Endodermal cell (in vitro differentiated cells): ENCODE data around the gene LRTM1. TPM values are rescaled to one million over a fixed set of nuclear protein-coding genes. Genes with fewer than 3 reads are reported as not detected.

ENCODE experiments used
- DNase-seq: peaks from one replicate; pipeline ENCODE4 v3.0.0-alpha.2; 2017
- H3K27ac ChIP-seq: 2 replicates; pipeline ENCODE4 v1.5.1; 2013; ENCODE audit warnings: mild to moderate bottlenecking, low read depth, low read length, moderate library complexity
- H3K27me3 ChIP-seq: 2 replicates; pipeline ENCODE4 v1.6.1; 2013; ENCODE audit warnings: mild to moderate bottlenecking, low read length, moderate library complexity; ENCODE audit not compliant: insufficient read depth, control insufficient read depth, poor library complexity, severe bottlenecking
- H3K36me3 ChIP-seq: 2 replicates; pipeline ENCODE4 v1.7.0; 2013; ENCODE audit warnings: mild to moderate bottlenecking, low read length, moderate library complexity; ENCODE audit not compliant: control insufficient read depth, insufficient read depth
- H3K4me1 ChIP-seq: one replicate; pipeline ENCODE4 v1.7.0; 2013; ENCODE audit warnings: low read length; ENCODE audit not compliant: control insufficient read depth, insufficient read depth
- H3K4me3 ChIP-seq: 2 replicates; pipeline ENCODE4 v1.5.1; 2013; ENCODE audit warnings: mild to moderate bottlenecking, low read length, moderate library complexity
- H3K9ac ChIP-seq: 2 replicates; pipeline ENCODE4 v1.6.1; 2013; ENCODE audit warnings: mild to moderate bottlenecking, low read length, moderate library complexity; ENCODE audit not compliant: poor library complexity, severe bottlenecking; ENCODE audit errors: extremely low read depth
- H3K9me3 ChIP-seq: 2 replicates; pipeline ENCODE4 v1.6.1; 2013; ENCODE audit warnings: mild to moderate bottlenecking, low read length, moderate library complexity; ENCODE audit not compliant: control insufficient read depth
- H3K27ac Mint-ChIP-seq: 2 replicates; pipeline ENCODE4 v1.8.0; 2020; ENCODE audit warnings: mixed read lengths
- H3K27me3 Mint-ChIP-seq: 2 replicates; pipeline ENCODE4 v1.8.0; 2021; ENCODE audit warnings: mild to moderate bottlenecking, mixed read lengths; ENCODE audit not compliant: insufficient read depth
- H3K36me3 Mint-ChIP-seq: 2 replicates; pipeline ENCODE4 v1.8.0; 2020; ENCODE audit warnings: low read depth, mixed read lengths
- H3K4me1 Mint-ChIP-seq: 2 replicates; pipeline ENCODE4 v1.8.0; 2020; ENCODE audit warnings: mixed read lengths
- H3K4me3 Mint-ChIP-seq: 2 replicates; pipeline ENCODE4 v1.8.0; 2020; ENCODE audit warnings: mild to moderate bottlenecking, moderate library complexity, mixed read lengths
- H3K9me3 Mint-ChIP-seq: 2 replicates; pipeline ENCODE4 v1.8.0; 2020; ENCODE audit warnings: mild to moderate bottlenecking, mixed read lengths
- CTCF ChIP-seq: fragments of 200-600 bp; sonication (generic); conservative IDR thresholded peaks from 2 replicates; pipeline ENCODE4 v1.5.0; 2021; ENCODE audit warnings: antibody characterized with exemption, mild to moderate bottlenecking
- WGBS, 2 experiments: methylation state at CpG; one replicate each; pipeline versions ENCODE4 v1.1.5 to v1.1.7; 2013; ENCODE audit warnings: missing lambda C conversion rate in 2 of 2, mixed read lengths in 1 of 2; ENCODE audit not compliant: insufficient coverage in 1 of 2, insufficient read length in 1 of 2; 5-methylcytosine and 5-hydroxymethylcytosine counted together
- total RNA-seq, 2 donors: library from RNA; stranded (reverse); fragmentation: NEBNext Ultra II Directional in 1 of 2; extraction: Animal tissue kit (Norgen Biotek cat#: 25700) in 1 of 2; gene quantifications; 2 replicates in 1 of 2; 3 replicates in 1 of 2; pipeline ENCODE4 v1.2.1, GENCODE V29; 2021

Gene LRTM1
- total RNA-seq, 2 donors from 2014 or later, result not detected

GRCh38 chr3:54877730-54878129 lies 50.1 kb downstream of the LRTM1 start:
- H3K36me3 Mint-ChIP-seq, result no peaks in the 10 kb centered on the region
- no peaks in the 10 kb centered on the region for H3K36me3 ChIP-seq
- H3K9me3 Mint-ChIP-seq, result no peaks in the 10 kb centered on the region
- H3K4me3 ChIP-seq, result no peak overlapping the region
- H3K4me3 Mint-ChIP-seq, result no peak overlapping the region
- no peak for DNase-seq
- no peaks in the 10 kb centered on the region for H3K9me3 ChIP-seq
- H3K4me1 Mint-ChIP-seq, result peaks cover 12% of the 10 kb centered on the region
- H3K27me3 ChIP-seq, result peaks cover 13% of the 10 kb centered on the region
- no peak overlapping the region for H3K27ac Mint-ChIP-seq
- H3K27ac ChIP-seq, result no peak overlapping the region
- H3K4me1 ChIP-seq, result peaks cover 8% of the 10 kb centered on the region
- peaks cover 6% of the 10 kb centered on the region for H3K27me3 Mint-ChIP-seq
- 65 to 88% methylated on average over 2 to 4 of the region's 4 CpGs for WGBS, 2 experiments
- TF ChIP-seq CTCF, result no peak
- no peak overlapping the region for H3K9ac ChIP-seq

- H3K4me1 ChIP-seq, result peaks cover 8% of the 10 kb centered on the region
- no peaks in the 10 kb centered on the region for H3K9me3 ChIP-seq
- H3K4me3 Mint-ChIP-seq, result no peak overlapping the region
- no peak overlapping the region for H3K4me3 ChIP-seq
- no peak overlapping the region for H3K27ac Mint-ChIP-seq
- peaks cover 15% of the 10 kb centered on the region for H3K4me1 Mint-ChIP-seq
- H3K27ac ChIP-seq, result no peak overlapping the region
- H3K27me3 Mint-ChIP-seq, result no peaks in the 10 kb centered on the region
- no peaks in the 10 kb centered on the region for H3K36me3 ChIP-seq
- H3K9me3 Mint-ChIP-seq, result no peaks in the 10 kb centered on the region
- TF ChIP-seq CTCF, result no peak
- H3K36me3 Mint-ChIP-seq, result no peaks in the 10 kb centered on the region
- H3K9ac ChIP-seq, result no peak overlapping the region
- DNase-seq, result no peak
- WGBS, 2 experiments, result 97% methylated on average over 5 of the region's 5 CpGs
- peaks cover 13% of the 10 kb centered on the region for H3K27me3 ChIP-seq
Observed at GRCh38 chr3:54876694-54877093, 51.2 kb downstream of the LRTM1 start.

GRCh38 chr3:54875596-54876268 lies 52.1 kb downstream of the LRTM1 start:
- Mint-ChIP-seq H3K27me3 (no peaks in the 10 kb centered on the region), H3K4me3 (no peak overlapping the region), H3K4me1 (peaks cover 15% of the 10 kb centered on the region), H3K27ac (peak overlapping the region; percentile 57), H3K36me3 (no peaks in the 10 kb centered on the region), H3K9me3 (no peaks in the 10 kb centered on the region)
- Histone ChIP-seq H3K4me3 (no peak overlapping the region), H3K27ac (no peak overlapping the region), H3K27me3 (peaks cover 11% of the 10 kb centered on the region), H3K4me1 (peaks cover 8% of the 10 kb centered on the region), H3K36me3 (no peaks in the 10 kb centered on the region), H3K9ac (no peak overlapping the region), H3K9me3 (no peaks in the 10 kb centered on the region)
- no peak for DNase-seq
- TF ChIP-seq CTCF, result no peak
- WGBS, 2 experiments, result 92 to 99% methylated on average over 7 to 8 of the region's 8 CpGs
